GM21515 (cell line): ENCODE measurements around the gene RBBP4.
"Not testable (repeated sequence)": the region's sequence is repeated elsewhere in the genome, so short reads cannot be mapped to it uniquely, and the experiment has no call there.

Experiments
- ATAC-seq: cut with Tn5 transposase; IDR thresholded peaks from one replicate; pipeline ENCODE4 v1.9.1; 2021; ENCODE audit not compliant: unreplicated experiment

Gene RBBP4

DNA sequence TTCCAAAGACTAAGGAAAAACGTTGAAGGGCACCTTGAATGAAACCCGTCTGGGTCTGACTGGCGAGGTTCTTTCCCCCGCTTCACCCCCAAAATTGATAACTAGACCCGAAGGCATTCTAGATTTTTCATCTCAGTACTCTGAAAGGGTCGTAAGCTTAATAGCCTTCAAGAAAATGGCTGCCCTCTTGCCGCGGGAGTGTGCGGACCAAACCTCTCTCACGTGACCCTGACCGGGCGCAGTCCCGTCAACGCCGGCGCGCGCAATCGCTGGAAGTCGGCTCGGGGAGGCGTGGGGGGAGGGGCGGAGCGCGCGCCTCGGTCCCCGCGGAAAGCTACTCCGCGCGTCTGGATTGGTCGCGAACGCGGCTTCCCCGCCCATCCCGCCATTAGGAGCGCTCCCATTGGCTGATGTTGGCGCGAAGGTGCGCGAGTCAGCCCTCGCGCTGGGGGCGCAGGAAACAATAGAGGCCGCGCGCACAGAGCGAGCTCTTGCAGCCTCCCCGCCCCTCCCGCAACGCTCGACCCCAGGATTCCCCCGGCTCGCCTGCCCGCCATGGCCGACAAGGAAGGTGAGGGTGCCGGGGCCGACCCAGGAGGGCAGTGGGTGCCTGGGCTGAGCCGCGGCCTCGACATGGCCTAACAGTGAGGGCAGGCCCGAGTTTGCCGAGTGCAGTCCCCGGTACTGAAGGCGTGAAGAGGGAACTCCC, at the start of gene RBBP4:
RBBP4 (plus strand) TSS at position 457 of the 709 bp plus-strand sequence; CDS start at position 556, 99 bp downstream.
- peak; percentile 76 for ATAC-seq

- no peak for ATAC-seq
These were observed 45.1 kb upstream of the RBBP4 start for GRCh38 chr1:32605711-32606424.

- ATAC-seq, result no peak
These were observed 44.2 kb upstream of the RBBP4 start for GRCh38 chr1:32606565-32607371.

DNA sequence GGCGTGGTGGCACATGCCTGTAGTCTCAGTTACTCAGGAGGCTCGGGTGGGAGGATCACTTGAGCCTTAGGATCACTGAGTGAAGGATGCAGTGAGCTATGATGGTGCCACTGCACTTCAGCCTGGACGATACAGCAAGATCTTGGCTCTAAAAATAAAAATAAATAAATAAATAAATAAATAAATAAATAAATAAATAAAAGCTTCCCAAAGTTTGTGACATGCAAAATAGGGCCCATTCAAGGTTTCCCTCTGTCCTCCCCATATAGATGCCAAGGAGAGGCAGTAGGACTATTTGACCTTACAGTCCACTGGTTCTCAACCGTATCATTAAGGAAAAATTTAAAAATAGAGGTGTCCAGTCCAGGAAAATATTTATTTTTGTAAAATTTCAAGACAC, 41.8 kb upstream of the RBBP4 start:
- no peak for ATAC-seq

- no peak for ATAC-seq
These were observed 39.2 kb upstream of the RBBP4 start for GRCh38 chr1:32611859-32612188.

- ATAC-seq, result peak; percentile 78
These were observed 38.7 kb upstream of the RBBP4 start for GRCh38 chr1:32612189-32612881.

- no peak for ATAC-seq
These were observed 37.5 kb upstream of the RBBP4 start for GRCh38 chr1:32613472-32613871.

- no peak for ATAC-seq
These were observed 32.3 kb upstream of the RBBP4 start for GRCh38 chr1:32618673-32619221.

DNA sequence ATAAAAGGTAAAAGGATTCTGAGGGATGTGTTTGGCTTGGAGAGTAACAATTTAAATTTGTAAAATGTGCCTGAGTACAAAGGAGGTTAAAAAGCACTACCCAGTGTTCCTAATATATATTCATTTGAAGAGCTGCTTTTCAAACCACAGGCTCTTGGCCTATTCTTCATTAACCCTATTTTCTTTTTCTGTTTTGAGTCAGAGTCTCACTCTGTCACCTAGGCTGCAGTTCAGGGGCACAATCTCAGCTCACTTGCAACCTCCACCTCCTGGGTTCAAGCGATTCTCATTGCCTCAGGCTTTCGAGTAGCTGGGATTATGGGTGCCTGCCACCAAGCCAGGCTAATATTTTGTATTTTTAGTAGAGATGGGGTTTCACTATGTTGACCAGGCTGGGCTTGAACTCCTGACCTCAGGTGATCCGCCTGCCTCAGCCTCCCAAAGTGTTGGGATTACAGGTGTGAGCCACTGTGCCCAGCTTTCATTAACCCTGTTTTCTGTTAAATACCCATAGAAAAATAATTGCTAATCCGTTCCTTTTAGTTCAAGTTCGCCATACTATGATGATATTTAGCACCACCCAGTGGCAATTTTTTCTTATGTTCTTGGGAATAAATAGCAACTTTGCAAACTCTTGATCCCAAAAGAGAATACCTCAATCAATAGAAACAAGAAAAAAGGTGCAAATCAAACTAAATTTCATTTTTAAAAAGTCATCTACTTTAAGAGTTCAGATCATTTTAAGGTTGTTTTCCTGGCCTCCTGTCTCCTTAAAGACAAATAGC, 31.1 kb upstream of the RBBP4 start:
- peak; percentile 66 for ATAC-seq

DNA sequence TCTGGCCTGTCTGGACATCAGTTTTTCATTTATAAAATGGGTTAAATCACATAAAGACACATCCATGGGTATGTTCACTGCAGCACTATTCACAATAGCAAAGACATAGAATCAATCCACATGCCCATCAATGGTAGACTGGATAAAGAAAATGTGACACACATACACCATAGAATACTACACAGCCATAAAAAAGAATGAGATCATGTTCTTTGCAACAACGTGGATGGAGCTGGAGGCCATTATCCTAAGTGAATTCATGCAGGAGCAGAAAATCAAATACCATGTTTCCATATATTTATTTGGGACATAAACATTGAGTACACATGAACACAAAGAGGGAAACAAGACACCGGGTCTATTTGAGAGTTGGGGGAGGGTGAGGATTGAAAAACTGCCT, 28.8 kb upstream of the RBBP4 start:
- ATAC-seq, result no peak

DNA sequence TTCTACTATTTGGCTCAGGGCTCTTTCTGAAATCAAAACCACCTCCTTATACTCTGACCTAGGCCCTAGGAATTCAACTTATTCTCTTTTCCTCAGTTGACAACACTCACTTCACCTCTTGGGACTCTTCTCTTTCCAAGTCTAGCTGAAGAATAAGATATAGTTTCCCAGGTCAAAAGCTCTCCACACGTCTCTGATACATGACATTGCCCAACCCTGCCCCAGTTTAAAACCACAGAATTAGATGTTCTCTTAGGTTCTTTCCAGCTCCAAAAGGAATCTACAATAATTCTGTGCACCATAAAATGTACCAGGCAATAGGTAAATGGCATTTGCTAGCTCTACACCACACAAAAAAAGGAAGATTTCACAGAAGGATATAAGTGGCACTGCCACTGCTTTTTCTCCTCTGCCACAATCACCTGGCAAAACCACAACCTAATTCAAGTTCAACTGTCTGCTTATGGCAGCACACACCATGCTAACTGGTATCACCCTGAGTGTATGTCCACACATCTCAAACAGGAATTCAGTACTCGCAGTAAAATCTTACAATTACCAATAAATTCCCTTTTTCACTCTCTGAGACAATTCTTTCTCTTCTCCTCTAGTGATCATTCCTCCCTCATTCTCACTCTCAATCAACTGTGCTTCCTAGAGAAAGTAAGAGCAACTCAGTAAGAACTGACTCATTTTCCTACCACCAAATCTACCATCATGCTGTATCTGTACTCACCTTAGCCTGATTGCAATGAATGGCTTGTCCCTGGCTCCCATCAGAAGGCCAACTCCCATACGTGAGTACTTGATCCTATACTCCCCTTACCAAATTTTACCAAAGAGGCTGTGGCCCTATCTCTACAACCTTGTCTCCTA, 28.0 kb upstream of the RBBP4 start:
- no peak for ATAC-seq

GRCh38 chr1:32623775-32624174, 27.2 kb upstream of the RBBP4 start:
- no peak for ATAC-seq

GRCh38 chr1:32626176-32626575, 24.8 kb upstream of the RBBP4 start:
- ATAC-seq, result no peak

DNA sequence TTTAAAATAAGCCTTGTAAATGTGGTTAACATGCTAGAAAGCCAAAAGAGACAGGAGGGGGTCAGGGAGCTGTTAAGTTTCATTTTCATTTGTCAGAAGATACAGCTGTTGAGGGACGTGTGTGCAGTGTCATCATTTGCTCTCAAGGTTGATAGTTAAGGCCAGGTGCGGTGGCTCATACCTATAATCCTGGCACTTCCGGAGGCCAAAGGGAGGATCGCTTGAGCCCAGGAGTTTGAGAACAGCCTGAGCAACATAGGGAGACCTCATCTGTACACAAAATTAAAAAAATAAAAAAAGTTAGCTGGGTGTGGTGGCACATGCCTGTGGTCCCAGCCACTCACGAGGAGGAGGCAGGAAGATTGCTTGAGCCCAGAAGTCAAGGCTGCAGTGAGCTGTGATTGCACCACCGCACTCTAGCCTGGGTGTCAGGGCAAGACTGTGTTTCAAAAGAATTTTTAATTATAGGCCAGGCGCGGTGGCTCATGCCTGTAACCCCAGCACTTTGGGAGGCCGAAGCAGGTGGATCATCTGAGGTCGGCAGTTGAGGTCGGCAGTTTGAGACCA, 23.3 kb upstream of the RBBP4 start:
- peak; percentile 63 for ATAC-seq

DNA sequence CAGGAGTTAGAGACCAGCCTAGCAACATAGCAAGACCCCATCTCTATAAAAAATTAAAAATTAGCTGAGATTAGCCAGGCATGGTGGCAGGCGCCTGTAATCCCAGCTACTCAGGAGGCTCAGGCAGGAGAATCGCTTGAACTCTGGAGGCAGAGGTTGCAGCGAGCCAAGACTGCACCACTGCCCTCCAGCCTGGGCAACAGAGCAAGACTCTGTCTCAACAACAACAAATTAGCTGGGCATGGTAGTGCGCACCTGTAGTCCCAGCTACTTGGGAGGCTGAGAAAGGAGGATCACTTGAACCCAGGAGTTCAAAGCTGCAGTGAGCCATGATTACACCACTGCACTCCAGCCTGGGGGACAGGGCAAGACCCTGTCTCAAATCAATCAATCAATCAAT, 20.8 kb upstream of the RBBP4 start:
- not testable (repeated sequence) for ATAC-seq

DNA sequence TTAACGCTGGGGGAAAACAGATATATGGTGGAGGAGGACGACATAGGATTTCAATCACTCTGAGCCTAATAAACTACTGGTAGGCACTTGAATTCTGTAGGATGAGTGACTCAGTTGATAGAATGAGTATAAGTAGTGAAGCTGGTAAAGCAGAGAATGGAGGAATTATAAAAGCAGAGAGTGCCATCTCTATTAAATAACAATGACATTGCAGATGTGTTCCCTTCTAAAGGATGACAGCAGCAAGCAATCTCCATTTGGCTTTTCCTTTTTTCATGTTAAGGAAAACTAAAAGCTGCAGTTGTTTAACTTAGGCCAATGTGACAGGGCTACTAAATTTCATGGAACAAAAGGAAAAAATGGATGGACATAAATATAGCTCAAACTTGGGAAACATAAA, 18.2 kb upstream of the RBBP4 start:
- ATAC-seq, result no peak

DNA sequence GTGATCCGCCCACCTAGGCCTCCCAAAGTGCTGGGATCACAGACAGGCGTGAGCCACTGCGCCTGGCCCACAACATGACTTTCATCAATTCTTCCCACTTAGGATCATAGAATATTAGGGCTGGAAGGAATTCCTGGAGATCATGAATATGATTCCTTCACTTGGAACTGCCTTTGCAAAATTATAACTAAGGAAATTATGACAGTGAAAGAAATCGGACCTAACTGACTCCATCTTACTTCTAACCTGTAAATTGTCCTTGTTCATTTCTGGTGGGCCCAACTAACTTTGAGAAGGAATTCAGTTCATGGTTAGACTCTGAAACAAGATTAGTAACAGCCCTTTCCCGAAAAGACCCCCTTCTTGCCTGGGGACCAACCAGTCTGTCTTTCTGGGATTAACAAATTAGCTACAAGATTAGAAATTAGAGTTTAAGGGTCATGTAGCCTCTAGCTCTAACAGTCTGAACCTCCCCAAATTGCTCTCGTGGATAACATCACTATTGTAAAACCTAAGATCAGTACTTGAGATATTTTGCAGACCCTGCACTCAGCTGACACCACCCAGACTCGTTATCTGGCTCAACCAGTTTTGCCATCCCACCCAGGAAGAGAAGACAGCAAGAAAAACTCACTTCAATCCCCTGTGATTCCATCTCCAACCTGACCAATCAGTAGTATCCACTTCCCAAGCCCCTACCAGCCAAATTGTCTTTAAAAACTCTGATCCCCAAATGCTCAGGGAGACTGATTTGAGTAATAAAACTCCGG, 15.3 kb upstream of the RBBP4 start:
- no peak for ATAC-seq
